H9 (cell line): Measurements from ENCODE around the gene PHACTR1. TPM values are rescaled to one million over a fixed set of nuclear protein-coding genes. Genes with fewer than 3 reads are reported as not detected.

Experiments used
- DNase-seq: peaks from one replicate; pipeline ENCODE4 v3.0.0-alpha.2; 2017
- H2AFZ ChIP-seq: one replicate; pipeline ENCODE4 v1.6.1; 2013; ENCODE audit warnings: mild to moderate bottlenecking, low read length, control low read depth, moderate library complexity
- H2AK5ac ChIP-seq: 2 replicates; pipeline ENCODE4 v1.6.1; 2013; ENCODE audit warnings: low read length, control low read depth, mixed read lengths; ENCODE audit not compliant: insufficient read length
- H2BK120ac ChIP-seq: one replicate; pipeline ENCODE4 v1.6.1; 2013; ENCODE audit warnings: low read depth, mild to moderate bottlenecking, low read length, control low read depth, inconsistent platforms; ENCODE audit not compliant: poor library complexity, severe bottlenecking
- H2BK12ac ChIP-seq: 2 replicates; pipeline ENCODE4 v1.6.1; 2013; ENCODE audit warnings: low read length, control low read depth, mixed read lengths, low read depth; ENCODE audit not compliant: insufficient read length
- H2BK15ac ChIP-seq: 2 replicates; pipeline ENCODE4 v1.6.1; 2013; ENCODE audit warnings: low read depth, low read length, control low read depth
- H2BK20ac ChIP-seq: one replicate; pipeline ENCODE4 v1.6.1; 2013; ENCODE audit warnings: low read depth, mild to moderate bottlenecking, low read length, control low read depth, inconsistent platforms; ENCODE audit not compliant: poor library complexity, severe bottlenecking
- H2BK5ac ChIP-seq: 2 replicates; pipeline ENCODE4 v1.6.1; 2013; ENCODE audit warnings: low read length, control low read depth, mixed read lengths; ENCODE audit not compliant: insufficient read length
- H3K14ac ChIP-seq: 2 replicates; pipeline ENCODE4 v1.6.1; 2013; ENCODE audit warnings: low read length, control low read depth; ENCODE audit not compliant: insufficient read depth
- H3K18ac ChIP-seq: 2 replicates; pipeline ENCODE4 v1.6.1; 2013; ENCODE audit warnings: low read depth, mild to moderate bottlenecking, mixed read lengths, low read length, control low read depth; ENCODE audit not compliant: insufficient read length
- H3K23ac ChIP-seq: 2 replicates; pipeline ENCODE4 v1.6.1; 2013; ENCODE audit warnings: low read length, control low read depth, mixed read lengths, low read depth; ENCODE audit not compliant: insufficient read length
- H3K23me2 ChIP-seq: 2 replicates; pipeline ENCODE4 v1.6.1; 2013; ENCODE audit warnings: low read depth, mild to moderate bottlenecking, mixed read lengths, low read length, control low read depth; ENCODE audit not compliant: insufficient read length, poor library complexity, severe bottlenecking
- H3K27ac ChIP-seq: 2 replicates; pipeline ENCODE4 v1.5.1; 2013; ENCODE audit warnings: low read length, control low read depth, mixed read lengths, low read depth; ENCODE audit not compliant: insufficient read length
- H3K27me3 ChIP-seq: 2 replicates; pipeline ENCODE4 v1.6.1; 2013; ENCODE audit warnings: low read length, control low read depth, inconsistent platforms; ENCODE audit not compliant: insufficient read depth
- H3K4ac ChIP-seq: 2 replicates; pipeline ENCODE4 v1.6.1; 2013; ENCODE audit warnings: low read depth, mild to moderate bottlenecking, control low read depth, inconsistent platforms, low read length, moderate library complexity
- H3K4me1 ChIP-seq: 2 replicates; pipeline ENCODE4 v1.6.1; 2013; ENCODE audit warnings: low read length, control low read depth, inconsistent platforms; ENCODE audit not compliant: insufficient read depth
- H3K4me2 ChIP-seq: 2 replicates; pipeline ENCODE4 v1.6.1; 2013; ENCODE audit warnings: low read length, control low read depth, mixed read lengths; ENCODE audit not compliant: insufficient read length, insufficient read depth
- H3K56ac ChIP-seq: 2 replicates; pipeline ENCODE4 v1.6.1; 2013; ENCODE audit warnings: low read depth, mild to moderate bottlenecking, mixed read lengths, low read length, control low read depth; ENCODE audit not compliant: insufficient read length
- H3K79me1 ChIP-seq: 2 replicates; pipeline ENCODE4 v1.6.1; 2013; ENCODE audit warnings: low read depth, mild to moderate bottlenecking, moderate library complexity, low read length, control low read depth, inconsistent platforms; ENCODE audit not compliant: insufficient read depth, poor library complexity, severe bottlenecking
- H3K79me2 ChIP-seq: 2 replicates; pipeline ENCODE4 v1.6.1; 2013; ENCODE audit warnings: low read length, control low read depth, inconsistent platforms; ENCODE audit not compliant: insufficient read depth
- H3K9ac ChIP-seq: 2 replicates; pipeline ENCODE4 v1.6.1; 2013; ENCODE audit warnings: low read length, control low read depth, mixed read lengths; ENCODE audit not compliant: insufficient read length; ENCODE audit errors: extremely low read depth
- H3K9me3 ChIP-seq: one replicate; pipeline ENCODE4 v1.6.1; 2013; ENCODE audit warnings: low read depth, low read length, inconsistent platforms; ENCODE audit not compliant: control insufficient read depth
- H3T11ph ChIP-seq: one replicate; pipeline ENCODE4 v1.6.1; 2013; ENCODE audit warnings: mild to moderate bottlenecking, low read length, control low read depth, inconsistent platforms
- H4K20me1 ChIP-seq: one replicate; pipeline ENCODE4 v1.6.1; 2013; ENCODE audit not compliant: control insufficient read depth, insufficient read length, insufficient read depth
- H4K5ac ChIP-seq: 2 replicates; pipeline ENCODE4 v1.6.1; 2013; ENCODE audit warnings: low read depth, mild to moderate bottlenecking, mixed read lengths, low read length, control low read depth; ENCODE audit not compliant: insufficient read length
- H4K8ac ChIP-seq: replicated peaks from 2 replicates; pipeline ENCODE4 v1.6.1; 2013; ENCODE audit warnings: low read length, control low read depth, mixed read lengths, low read depth; ENCODE audit not compliant: insufficient read length
- H4K91ac ChIP-seq: 2 replicates; pipeline ENCODE4 v1.6.1; 2013; ENCODE audit warnings: low read depth, mild to moderate bottlenecking, moderate library complexity, mixed read lengths, low read length, control low read depth; ENCODE audit not compliant: insufficient read length
- H3K27ac Mint-ChIP-seq, 3 experiments: 2 replicates in 2 of 3; 3 replicates in 1 of 3; pipeline ENCODE4 v1.8.0; 2020 to 2021; ENCODE audit warnings: mixed read lengths in 3 of 3, mild to moderate bottlenecking in 1 of 3, moderate library complexity in 1 of 3
- H3K27me3 Mint-ChIP-seq: 2 replicates; pipeline ENCODE4 v1.8.0; 2021; ENCODE audit warnings: low read depth, mild to moderate bottlenecking, moderate library complexity, mixed read lengths
- H3K36me3 Mint-ChIP-seq, 3 experiments: 2 replicates in 2 of 3; 3 replicates in 1 of 3; pipeline ENCODE4 v1.8.0; 2020 to 2021; ENCODE audit warnings: low read depth in 3 of 3, mixed read lengths in 3 of 3; ENCODE audit not compliant: insufficient read depth in 1 of 3
- H3K4me1 Mint-ChIP-seq, 2 experiments: 2 replicates each; pipeline ENCODE4 v1.8.0; 2020; ENCODE audit warnings: mixed read lengths in 2 of 2
- H3K4me3 Mint-ChIP-seq, 2 experiments: 2 replicates in 1 of 2; 3 replicates in 1 of 2; pipeline ENCODE4 v1.8.0; 2020 to 2021; ENCODE audit warnings: mild to moderate bottlenecking in 2 of 2, mixed read lengths in 2 of 2, moderate library complexity in 1 of 2
- H3K9me3 Mint-ChIP-seq, 2 experiments: 2 replicates in 1 of 2; 3 replicates in 1 of 2; pipeline ENCODE4 v1.8.0; 2020; ENCODE audit warnings: mild to moderate bottlenecking in 2 of 2, mixed read lengths in 2 of 2, moderate library complexity in 1 of 2
- WGBS: extraction: QIAGEN DNeasy Blood & Tissue Kit; methylation state at CpG from one replicate; pipeline ENCODE4 v1.1.7; 2013; ENCODE audit warnings: missing lambda C conversion rate, low lambda C conversion rate, mixed read lengths; ENCODE audit not compliant: insufficient read length; ENCODE audit errors: extremely low coverage; 5-methylcytosine and 5-hydroxymethylcytosine counted together
- total RNA-seq: library from RNA; stranded (reverse); gene quantifications from 2 replicates; pipeline ENCODE4 v1.2.1, GENCODE V29; 2021
- TF ChIP-seq, protein P1 (sequence below): fragments of 200-600 bp; sonication (generic); conservative IDR thresholded peaks from 3 replicates; pipeline ENCODE4 v1.8.0; 2021; ENCODE audit warnings: antibody characterized with exemption, mild to moderate bottlenecking

The PHACTR1 gene
- total RNA-seq, 1 experiment from 2014 or later = 15.9 TPM

DNA sequence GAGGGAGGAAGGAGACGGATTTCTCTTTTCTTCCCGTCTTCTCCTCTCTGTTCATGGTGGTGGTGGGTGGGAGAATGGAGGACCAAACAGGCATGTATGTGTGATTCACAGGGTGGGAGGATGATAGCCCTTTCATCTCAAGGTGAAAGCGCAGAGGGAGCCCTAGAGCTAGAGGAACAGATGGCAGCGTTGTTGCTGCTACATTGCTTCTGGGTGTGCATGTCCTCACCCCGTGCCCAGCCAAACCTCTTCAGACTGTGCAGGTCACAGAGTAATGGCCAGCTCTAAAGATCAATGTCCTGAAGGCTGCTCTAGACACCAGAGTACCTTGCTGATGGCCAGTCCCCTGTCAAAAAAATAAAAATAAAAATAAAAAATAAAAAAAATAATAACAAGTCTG lies 310.0 kb downstream of the PHACTR1 start:
- Histone ChIP-seq H3K23ac (no peak overlapping the region), H4K20me1 (no peaks in the 10 kb centered on the region), H3K9ac (no peak overlapping the region), H2BK20ac (no peak overlapping the region), H3K27ac (no peak overlapping the region), H3K4me2 (no peak overlapping the region), H3K27me3 (no peaks in the 10 kb centered on the region), H3K79me2 (no peaks in the 10 kb centered on the region), H2BK5ac (no peak overlapping the region), H3K23me2 (no peaks in the 10 kb centered on the region), H3K18ac (no peak overlapping the region), H4K5ac (no peak overlapping the region), H3T11ph (no peak overlapping the region), H2BK12ac (no peak overlapping the region), H3K14ac (no peak overlapping the region), H3K4ac (no peak overlapping the region), H3K79me1 (no peaks in the 10 kb centered on the region), H3K9me3 (no peaks in the 10 kb centered on the region), H4K91ac (no peak overlapping the region), H3K56ac (no peak overlapping the region), H2AFZ (no peak overlapping the region), H2BK120ac (no peak overlapping the region), H3K4me1 (no peaks in the 10 kb centered on the region), H4K8ac (no peak overlapping the region), H2AK5ac (no peak overlapping the region), H2BK15ac (no peak overlapping the region)
- Mint-ChIP-seq H3K36me3 (no peaks in the 10 kb centered on the region), H3K27me3 (no peaks in the 10 kb centered on the region), H3K27ac (no peak overlapping the region), H3K4me3 (no peak overlapping the region), H3K9me3 (no peaks in the 10 kb centered on the region), H3K4me1 (peaks cover 10 to 13% of the 10 kb centered on the region in 2 experiments)
- WGBS = no CpG with 5 or more reads among the region's 5 CpGs
- no peak for DNase-seq
- TF ChIP-seq, protein P1, sequence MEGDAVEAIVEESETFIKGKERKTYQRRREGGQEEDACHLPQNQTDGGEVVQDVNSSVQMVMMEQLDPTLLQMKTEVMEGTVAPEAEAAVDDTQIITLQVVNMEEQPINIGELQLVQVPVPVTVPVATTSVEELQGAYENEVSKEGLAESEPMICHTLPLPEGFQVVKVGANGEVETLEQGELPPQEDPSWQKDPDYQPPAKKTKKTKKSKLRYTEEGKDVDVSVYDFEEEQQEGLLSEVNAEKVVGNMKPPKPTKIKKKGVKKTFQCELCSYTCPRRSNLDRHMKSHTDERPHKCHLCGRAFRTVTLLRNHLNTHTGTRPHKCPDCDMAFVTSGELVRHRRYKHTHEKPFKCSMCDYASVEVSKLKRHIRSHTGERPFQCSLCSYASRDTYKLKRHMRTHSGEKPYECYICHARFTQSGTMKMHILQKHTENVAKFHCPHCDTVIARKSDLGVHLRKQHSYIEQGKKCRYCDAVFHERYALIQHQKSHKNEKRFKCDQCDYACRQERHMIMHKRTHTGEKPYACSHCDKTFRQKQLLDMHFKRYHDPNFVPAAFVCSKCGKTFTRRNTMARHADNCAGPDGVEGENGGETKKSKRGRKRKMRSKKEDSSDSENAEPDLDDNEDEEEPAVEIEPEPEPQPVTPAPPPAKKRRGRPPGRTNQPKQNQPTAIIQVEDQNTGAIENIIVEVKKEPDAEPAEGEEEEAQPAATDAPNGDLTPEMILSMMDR = no peak
